BJ (cell line): ENCODE data around the gene FAM107B. TPM values are rescaled to one million over a fixed set of nuclear protein-coding genes. Genes with fewer than 3 reads are reported as not detected.

ENCODE experiments used
- CTCF ChIA-PET: fragments of 350-600 bp; formaldehyde crosslinking; extraction: SDS; loops from one replicate; lab custom pipeline; 2021; ENCODE audit warnings: antibody characterized with exemption, inconsistent platforms; lab: Yijun Ruan, JAX
- POLR2A ChIA-PET: fragments of 300-600 bp; sonication (Branson Sonifier 250); formaldehyde crosslinking; extraction: SDS; loops from one replicate; lab custom pipeline; 2021; ENCODE audit warnings: antibody characterized with exemption; lab: Charles Lee
- DNase-seq: peaks from one replicate; pipeline ENCODE4 v3.0.0-alpha.2; 2011; ENCODE audit warnings: low read depth
- H3K27me3 ChIP-seq: 2 replicates; pipeline ENCODE4 v1.6.0; 2011; ENCODE audit warnings: low read length; ENCODE audit not compliant: control insufficient read depth, insufficient read depth
- H3K36me3 ChIP-seq: 2 replicates; pipeline ENCODE4 v1.5.1; 2011; ENCODE audit warnings: low read length; ENCODE audit not compliant: control insufficient read depth, insufficient read depth
- H3K4me3 ChIP-seq: 2 replicates; pipeline ENCODE4 v1.5.1; 2011; ENCODE audit warnings: low read depth, mild to moderate bottlenecking, control low read depth, low read length
- CTCF ChIP-seq: IDR thresholded peaks from 2 replicates; pipeline ENCODE4 v1.5.1; 2011; ENCODE audit warnings: low read depth, mild to moderate bottlenecking, control low read depth, inconsistent platforms, low read length, moderate library complexity; ENCODE audit not compliant: insufficient read depth
- polyA plus RNA-seq: library from polyadenylated mRNA; depleted of rRNA; stranded (reverse); fragments of >200 nt; gene quantifications from 2 replicates; pipeline ENCODE4 v1.2.3, GENCODE V29; 2011

The FAM107B gene
- polyA plus RNA-seq, 1 experiment: 11.3 TPM

- DNase-seq: no peak
- H3K27me3 ChIP-seq: peaks cover 3% of the 10 kb centered on the region; the same call in 1 of the 2 replicates
- TF ChIP-seq CTCF: no peak
- no peaks in the 10 kb centered on the region for H3K36me3 ChIP-seq
- H3K4me3 ChIP-seq: no peak overlapping the region
- ChIA-PET POLR2A (no interaction called here), CTCF (no interaction called here)
Measured at GRCh38 chr10:14728346-14728745, 46.4 kb downstream of the FAM107B start.

GRCh38 chr10:14727924-14728323 is 46.8 kb downstream of the FAM107B start:
- Histone ChIP-seq H3K4me3 (no peak overlapping the region), H3K36me3 (no peaks in the 10 kb centered on the region), H3K27me3 (peaks cover 3% of the 10 kb centered on the region; the same call in 1 of the 2 replicates)
- DNase-seq: no peak
- no peak for TF ChIP-seq CTCF
- ChIA-PET CTCF (no interaction called here), POLR2A (no interaction called here)

GRCh38 chr10:14727465-14727864 is 47.2 kb downstream of the FAM107B start:
- DNase-seq: no peak
- POLR2A ChIA-PET: no interaction called here
- H3K36me3 ChIP-seq: no peaks in the 10 kb centered on the region
- no peak overlapping the region for H3K4me3 ChIP-seq
- CTCF ChIA-PET: no interaction called here
- H3K27me3 ChIP-seq: peaks cover 3% of the 10 kb centered on the region; the same call in 1 of the 2 replicates
- no peak for TF ChIP-seq CTCF

- Histone ChIP-seq H3K4me3 (no peak overlapping the region), H3K36me3 (no peaks in the 10 kb centered on the region), H3K27me3 (peaks cover 3% of the 10 kb centered on the region; the same call in 1 of the 2 replicates)
- ChIA-PET CTCF (no interaction called here), POLR2A (no interaction called here)
- DNase-seq: no peak
- TF ChIP-seq CTCF: no peak
Measured at GRCh38 chr10:14724931-14725330, 49.8 kb downstream of the FAM107B start.

GRCh38 chr10:14723052-14723689 is 51.5 kb downstream of the FAM107B start:
- Histone ChIP-seq H3K36me3 (no peaks in the 10 kb centered on the region), H3K4me3 (no peak overlapping the region), H3K27me3 (peaks cover 3% of the 10 kb centered on the region)
- no peak for DNase-seq
- no peak for TF ChIP-seq CTCF
- ChIA-PET CTCF (no interaction called here), POLR2A (no interaction called here)
